ENCODE measurements around the gene MPL.

Gene MPL

DNA sequence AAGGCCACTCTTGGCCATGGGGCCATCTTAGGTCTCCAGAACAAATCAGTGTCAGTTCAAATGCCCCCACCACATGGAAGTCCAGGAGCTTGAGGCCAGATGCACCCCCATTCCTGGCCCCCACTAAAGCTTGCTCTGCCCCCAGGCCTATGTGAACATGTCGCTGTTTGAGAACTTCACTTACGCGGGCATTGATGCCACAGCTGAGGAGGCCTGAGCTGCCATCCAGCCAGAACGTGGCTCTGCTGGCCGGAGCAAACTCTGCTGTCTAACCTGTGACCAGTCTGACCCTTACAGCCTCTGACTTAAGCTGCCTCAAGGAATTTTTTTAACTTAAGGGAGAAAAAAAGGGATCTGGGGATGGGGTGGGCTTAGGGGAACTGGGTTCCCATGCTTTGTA is 15.1 kb upstream of the MPL start:
- TF ChIP-seq POLR2AphosphoS5 (IDR thresholded peaks at IDR 0.05; ENCODE audit: low read depth, low read length), result no peak

GRCh38 chr1:43324810-43325209 is 12.8 kb upstream of the MPL start:
- no peak for TF ChIP-seq FOXP2 (optimal IDR thresholded peaks at IDR 0.05; ENCODE audit: borderline replicate concordance, extremely low read depth, extremely low read length, insufficient read depth)
- TF ChIP-seq SIN3A (IDR thresholded peaks at IDR 0.05; ENCODE audit: borderline replicate concordance, insufficient read depth, low read length), result no peak
- no peak for TF ChIP-seq POLR2AphosphoS5 (IDR thresholded peaks at IDR 0.05; ENCODE audit: low read depth, low read length)
- TF ChIP-seq TAF1 (IDR thresholded peaks at IDR 0.05; ENCODE audit: borderline replicate concordance, insufficient read depth, low read length), result no peak
- TF ChIP-seq, protein P1, sequence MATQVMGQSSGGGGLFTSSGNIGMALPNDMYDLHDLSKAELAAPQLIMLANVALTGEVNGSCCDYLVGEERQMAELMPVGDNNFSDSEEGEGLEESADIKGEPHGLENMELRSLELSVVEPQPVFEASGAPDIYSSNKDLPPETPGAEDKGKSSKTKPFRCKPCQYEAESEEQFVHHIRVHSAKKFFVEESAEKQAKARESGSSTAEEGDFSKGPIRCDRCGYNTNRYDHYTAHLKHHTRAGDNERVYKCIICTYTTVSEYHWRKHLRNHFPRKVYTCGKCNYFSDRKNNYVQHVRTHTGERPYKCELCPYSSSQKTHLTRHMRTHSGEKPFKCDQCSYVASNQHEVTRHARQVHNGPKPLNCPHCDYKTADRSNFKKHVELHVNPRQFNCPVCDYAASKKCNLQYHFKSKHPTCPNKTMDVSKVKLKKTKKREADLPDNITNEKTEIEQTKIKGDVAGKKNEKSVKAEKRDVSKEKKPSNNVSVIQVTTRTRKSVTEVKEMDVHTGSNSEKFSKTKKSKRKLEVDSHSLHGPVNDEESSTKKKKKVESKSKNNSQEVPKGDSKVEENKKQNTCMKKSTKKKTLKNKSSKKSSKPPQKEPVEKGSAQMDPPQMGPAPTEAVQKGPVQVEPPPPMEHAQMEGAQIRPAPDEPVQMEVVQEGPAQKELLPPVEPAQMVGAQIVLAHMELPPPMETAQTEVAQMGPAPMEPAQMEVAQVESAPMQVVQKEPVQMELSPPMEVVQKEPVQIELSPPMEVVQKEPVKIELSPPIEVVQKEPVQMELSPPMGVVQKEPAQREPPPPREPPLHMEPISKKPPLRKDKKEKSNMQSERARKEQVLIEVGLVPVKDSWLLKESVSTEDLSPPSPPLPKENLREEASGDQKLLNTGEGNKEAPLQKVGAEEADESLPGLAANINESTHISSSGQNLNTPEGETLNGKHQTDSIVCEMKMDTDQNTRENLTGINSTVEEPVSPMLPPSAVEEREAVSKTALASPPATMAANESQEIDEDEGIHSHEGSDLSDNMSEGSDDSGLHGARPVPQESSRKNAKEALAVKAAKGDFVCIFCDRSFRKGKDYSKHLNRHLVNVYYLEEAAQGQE (IDR thresholded peaks at IDR 0.05; ENCODE audit: insufficient read depth in 1 of 2, low read depth in 2 of 2, low read length in 2 of 2), result no peak

GRCh38 chr1:43325381-43325780 is 12.2 kb upstream of the MPL start:
- no peak for TF ChIP-seq FOXP2 (optimal IDR thresholded peaks at IDR 0.05; ENCODE audit: borderline replicate concordance, extremely low read depth, extremely low read length, insufficient read depth)
- no peak for TF ChIP-seq POLR2AphosphoS5 (IDR thresholded peaks at IDR 0.05; ENCODE audit: low read depth, low read length)
- TF ChIP-seq TAF1 (IDR thresholded peaks at IDR 0.05; ENCODE audit: borderline replicate concordance, insufficient read depth, low read length), result no peak
- TF ChIP-seq, protein P1 (IDR thresholded peaks at IDR 0.05; ENCODE audit: insufficient read depth in 1 of 2, low read depth in 2 of 2, low read length in 2 of 2), result no peak
- no peak for TF ChIP-seq SIN3A (IDR thresholded peaks at IDR 0.05; ENCODE audit: borderline replicate concordance, insufficient read depth, low read length)

- no peak for TF ChIP-seq FOXP2 (optimal IDR thresholded peaks at IDR 0.05; ENCODE audit: borderline replicate concordance, extremely low read depth, extremely low read length, insufficient read depth)
- TF ChIP-seq, protein P1 (IDR thresholded peaks at IDR 0.05; ENCODE audit: insufficient read depth in 1 of 2, low read depth in 2 of 2, low read length in 2 of 2), result no peak
- no peak for TF ChIP-seq POLR2AphosphoS5 (IDR thresholded peaks at IDR 0.05; ENCODE audit: low read depth, low read length)
- TF ChIP-seq SIN3A (IDR thresholded peaks at IDR 0.05; ENCODE audit: borderline replicate concordance, insufficient read depth, low read length), result no peak
- no peak for TF ChIP-seq TAF1 (IDR thresholded peaks at IDR 0.05; ENCODE audit: borderline replicate concordance, insufficient read depth, low read length)
Observed at GRCh38 chr1:43327549-43328292, 9.9 kb upstream of the MPL start.

DNA sequence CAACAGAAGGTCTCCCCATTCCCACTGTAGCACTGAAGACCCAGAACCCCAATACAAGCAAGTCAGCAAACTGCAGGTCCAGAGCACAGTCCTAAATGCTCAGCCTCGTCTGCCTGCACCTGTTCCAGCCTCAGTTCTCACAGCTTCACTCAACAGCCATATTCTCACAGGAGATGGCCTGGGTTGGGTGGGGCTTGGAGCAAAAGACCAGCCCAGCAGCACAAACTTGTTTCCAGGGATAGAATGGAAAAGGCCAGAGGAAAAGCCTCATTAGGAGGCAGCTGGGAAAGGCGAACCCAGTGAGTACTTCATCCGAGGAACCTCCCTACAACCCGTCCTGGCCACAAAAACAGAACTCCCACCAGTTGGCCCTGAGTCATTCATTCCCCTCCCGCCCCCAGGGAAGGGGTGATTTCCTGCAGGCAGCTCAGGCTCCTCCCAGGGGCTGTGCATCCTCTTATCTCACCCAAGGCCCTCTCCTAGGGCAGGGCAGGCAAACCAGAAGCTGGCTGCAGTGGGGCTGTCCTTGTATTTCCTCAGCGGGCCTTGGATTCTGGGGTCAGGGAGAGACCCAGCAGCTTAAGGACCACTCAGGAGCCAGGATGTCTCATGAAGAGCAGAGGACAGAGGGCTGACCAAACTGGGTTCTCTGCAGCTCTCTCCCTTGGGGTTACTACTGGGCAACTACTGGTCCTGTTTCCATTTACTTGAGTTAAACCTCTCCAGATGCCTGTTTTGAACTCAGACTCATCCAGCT is 7.4 kb upstream of the MPL start:
- TF ChIP-seq TAF1 (IDR thresholded peaks at IDR 0.05; ENCODE audit: borderline replicate concordance, insufficient read depth, low read length) (no peak), POLR2AphosphoS5 (IDR thresholded peaks at IDR 0.05; ENCODE audit: low read depth, low read length) (0 out of 2 replicates have a peak, but pooled peaks have one; percentile 36), SIN3A (IDR thresholded peaks at IDR 0.05; ENCODE audit: borderline replicate concordance, insufficient read depth, low read length) (no peak)
- TF ChIP-seq, protein P1 (IDR thresholded peaks at IDR 0.05; ENCODE audit: insufficient read depth in 1 of 2, low read depth in 2 of 2, low read length in 2 of 2), result peak in 1 of 2 experiments; percentile 22; a peak in 1 of 4 replicates
